BJ (cell line): ENCODE measurements around the gene ITGB1. TPM values are rescaled to one million over a fixed set of nuclear protein-coding genes. Genes with fewer than 3 reads are reported as not detected.

Experiments used
- CTCF ChIA-PET: fragments of 350-600 bp; formaldehyde crosslinking; extraction: SDS; loops from one replicate; lab custom pipeline; 2021; ENCODE audit warnings: antibody characterized with exemption, inconsistent platforms; lab: Yijun Ruan, JAX
- POLR2A ChIA-PET: fragments of 300-600 bp; sonication (Branson Sonifier 250); formaldehyde crosslinking; extraction: SDS; loops from one replicate; lab custom pipeline; 2021; ENCODE audit warnings: antibody characterized with exemption; lab: Charles Lee
- DNase-seq: peaks from one replicate; pipeline ENCODE4 v3.0.0-alpha.2; 2011; ENCODE audit warnings: low read depth
- H3K27me3 ChIP-seq: 2 replicates; pipeline ENCODE4 v1.6.0; 2011; ENCODE audit warnings: low read length; ENCODE audit not compliant: control insufficient read depth, insufficient read depth
- H3K36me3 ChIP-seq: 2 replicates; pipeline ENCODE4 v1.5.1; 2011; ENCODE audit warnings: low read length; ENCODE audit not compliant: control insufficient read depth, insufficient read depth
- H3K4me3 ChIP-seq: 2 replicates; pipeline ENCODE4 v1.5.1; 2011; ENCODE audit warnings: low read depth, mild to moderate bottlenecking, control low read depth, low read length
- polyA plus RNA-seq: library from polyadenylated mRNA; depleted of rRNA; stranded (reverse); fragments of >200 nt; gene quantifications from 2 replicates; pipeline ENCODE4 v1.2.3, GENCODE V29; 2011
- TF ChIP-seq, protein P1 (sequence below): IDR thresholded peaks from 2 replicates; pipeline ENCODE4 v1.5.1; 2011; ENCODE audit warnings: low read depth, mild to moderate bottlenecking, control low read depth, inconsistent platforms, low read length, moderate library complexity; ENCODE audit not compliant: insufficient read depth

The ITGB1 gene
- polyA plus RNA-seq, 1 experiment, result 824 TPM

DNA sequence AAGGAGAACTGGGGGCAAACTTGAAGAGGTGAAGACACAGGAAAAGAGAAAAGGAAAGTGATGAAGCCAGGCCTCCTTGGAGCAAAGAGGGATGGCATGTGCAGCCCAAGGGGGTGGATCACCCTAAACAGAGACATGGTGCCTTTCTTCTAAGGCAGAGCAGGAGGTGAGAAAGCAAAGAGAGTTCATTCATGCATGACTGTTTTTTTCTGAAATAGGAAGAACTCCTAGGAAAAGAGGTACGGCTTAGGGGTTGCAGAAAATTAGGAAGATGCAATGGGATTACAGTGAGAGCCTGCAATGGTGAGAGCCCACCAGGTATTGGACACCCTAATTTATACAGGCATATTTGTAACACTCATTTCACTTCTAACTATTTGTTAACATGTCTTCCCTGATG, 15.9 kb downstream of the ITGB1 start:
- peaks cover 7% of the 10 kb centered on the region; the same call in 1 of the 2 replicates for H3K36me3 ChIP-seq
- no peak for DNase-seq
- POLR2A ChIA-PET, result no interaction called here
- H3K4me3 ChIP-seq, result no peak overlapping the region
- CTCF ChIA-PET, result interaction anchor here (0.9 to 1.0 kb wide), 2 partner anchors 13 to 67 kb away, joined by 3 to 4 read pairs; no protein-coding TSS in a partner anchor
- no peaks in the 10 kb centered on the region for H3K27me3 ChIP-seq
- TF ChIP-seq, protein P1, sequence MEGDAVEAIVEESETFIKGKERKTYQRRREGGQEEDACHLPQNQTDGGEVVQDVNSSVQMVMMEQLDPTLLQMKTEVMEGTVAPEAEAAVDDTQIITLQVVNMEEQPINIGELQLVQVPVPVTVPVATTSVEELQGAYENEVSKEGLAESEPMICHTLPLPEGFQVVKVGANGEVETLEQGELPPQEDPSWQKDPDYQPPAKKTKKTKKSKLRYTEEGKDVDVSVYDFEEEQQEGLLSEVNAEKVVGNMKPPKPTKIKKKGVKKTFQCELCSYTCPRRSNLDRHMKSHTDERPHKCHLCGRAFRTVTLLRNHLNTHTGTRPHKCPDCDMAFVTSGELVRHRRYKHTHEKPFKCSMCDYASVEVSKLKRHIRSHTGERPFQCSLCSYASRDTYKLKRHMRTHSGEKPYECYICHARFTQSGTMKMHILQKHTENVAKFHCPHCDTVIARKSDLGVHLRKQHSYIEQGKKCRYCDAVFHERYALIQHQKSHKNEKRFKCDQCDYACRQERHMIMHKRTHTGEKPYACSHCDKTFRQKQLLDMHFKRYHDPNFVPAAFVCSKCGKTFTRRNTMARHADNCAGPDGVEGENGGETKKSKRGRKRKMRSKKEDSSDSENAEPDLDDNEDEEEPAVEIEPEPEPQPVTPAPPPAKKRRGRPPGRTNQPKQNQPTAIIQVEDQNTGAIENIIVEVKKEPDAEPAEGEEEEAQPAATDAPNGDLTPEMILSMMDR, result no peak

DNA sequence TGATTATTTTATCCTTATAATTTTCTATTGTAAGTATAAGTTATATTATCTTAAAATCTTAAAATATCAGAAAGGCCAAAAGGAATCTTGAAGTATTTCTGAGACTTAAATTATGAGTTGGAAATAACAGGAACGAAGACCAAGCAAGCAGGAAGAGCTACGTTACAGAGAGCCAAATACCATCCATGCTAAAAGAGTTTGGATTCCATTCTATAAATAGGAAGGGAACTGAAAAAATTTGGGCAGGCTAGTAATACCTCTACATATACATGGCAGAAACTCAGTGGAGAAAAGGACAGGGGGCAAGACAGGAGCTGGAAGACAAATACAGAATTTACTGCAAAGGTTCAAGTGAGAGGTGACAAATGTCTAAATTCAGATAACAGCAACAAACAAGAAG, 16.7 kb downstream of the ITGB1 start:
- DNase-seq, result no peak
- H3K4me3 ChIP-seq, result no peak overlapping the region
- ChIA-PET POLR2A (no interaction called here), CTCF (interaction anchor here (0.9 kb wide), 1 partner anchor 14 kb away, joined by 4 read pairs; no protein-coding TSS in a partner anchor)
- peaks cover 7% of the 10 kb centered on the region; the same call in 1 of the 2 replicates for H3K36me3 ChIP-seq
- TF ChIP-seq, protein P1, result no peak
- no peaks in the 10 kb centered on the region for H3K27me3 ChIP-seq

DNA sequence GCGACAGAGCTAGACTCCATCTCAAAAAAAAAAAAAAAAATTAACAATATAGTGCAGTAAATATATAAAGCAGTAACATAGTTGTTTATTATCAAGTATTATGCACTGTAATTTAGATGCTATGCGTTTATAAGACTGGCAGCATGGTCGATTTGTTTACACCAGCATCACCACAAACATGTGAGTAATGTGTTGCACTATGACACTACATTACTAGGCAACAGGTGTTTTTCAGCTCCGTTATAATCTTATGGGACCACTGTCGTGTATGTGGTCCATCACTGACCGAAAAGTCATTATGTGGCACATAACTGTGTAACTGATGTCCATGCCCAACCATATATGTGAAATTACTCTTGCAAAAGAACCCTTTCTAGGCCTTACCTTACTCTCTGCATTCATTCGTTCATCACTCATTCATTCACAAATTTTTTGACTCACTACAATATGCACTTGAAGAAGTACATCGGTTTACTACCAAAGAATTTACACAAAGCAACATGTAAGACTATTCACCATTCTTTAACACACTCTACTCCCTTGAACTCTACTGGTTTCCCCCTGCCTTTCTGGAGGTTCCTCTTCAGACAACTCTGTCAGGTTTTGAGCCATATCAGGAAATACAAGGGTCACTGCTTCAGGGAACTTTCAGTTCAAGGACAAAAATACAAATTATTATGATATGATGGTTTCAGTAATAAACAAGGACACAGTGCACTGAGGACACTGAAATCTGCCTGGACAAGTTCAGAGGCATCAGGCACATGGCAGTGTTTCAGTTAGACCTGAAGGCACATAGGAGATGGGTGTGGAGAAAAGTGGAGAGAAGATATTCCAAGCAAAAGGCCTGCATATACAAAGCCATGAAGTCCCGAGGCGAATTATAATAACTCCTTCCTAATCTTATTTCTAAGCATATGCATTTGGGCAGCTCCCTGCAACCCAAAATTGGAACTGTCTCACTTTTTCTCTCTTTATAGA, 17.4 kb downstream of the ITGB1 start:
- CTCF ChIA-PET, result interaction anchor here (1.4 kb wide), 1 partner anchor 15 kb away, joined by 3 read pairs; no protein-coding TSS in a partner anchor
- POLR2A ChIA-PET, result interaction anchor here (0.6 kb wide), 2 partner anchors 12 to 160 kb away, joined by 3 read pairs; no protein-coding TSS in a partner anchor

DNA sequence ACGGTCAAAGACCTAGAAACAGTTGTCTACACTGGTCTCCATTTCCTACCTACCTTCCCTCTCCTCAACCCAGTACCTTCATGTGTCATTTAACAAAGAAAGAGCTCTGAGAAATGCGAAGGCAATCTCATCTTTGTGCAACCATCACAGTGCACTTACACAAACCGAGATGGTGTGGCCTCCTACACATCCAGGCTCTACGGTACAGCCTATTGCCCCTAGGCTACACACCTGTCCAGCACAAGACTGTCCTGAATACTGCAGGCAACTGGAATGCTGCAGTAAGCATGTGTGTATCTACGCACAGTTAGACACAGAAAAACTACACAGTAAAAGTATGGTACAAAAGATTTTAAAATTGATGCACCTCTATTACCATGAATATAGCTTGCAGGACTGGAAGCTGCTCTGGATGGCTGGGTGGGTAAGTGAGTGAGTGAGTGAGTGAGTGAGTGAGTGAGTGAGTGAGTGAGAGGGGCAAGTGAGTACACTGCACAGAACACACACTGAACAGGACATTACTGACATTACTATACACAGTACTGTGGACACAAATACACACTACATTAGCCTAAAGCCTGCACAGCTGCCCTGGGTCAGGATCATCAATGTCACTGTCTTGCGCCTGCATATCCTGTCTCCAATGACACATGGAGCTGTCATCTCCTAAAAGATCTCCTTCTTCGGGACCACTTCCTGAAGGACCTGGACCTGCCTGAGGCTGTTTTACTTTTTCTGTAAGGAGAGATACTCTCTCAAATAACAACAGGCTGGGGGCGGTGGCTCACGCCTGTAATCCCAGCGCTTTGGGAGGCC, 18.5 kb downstream of the ITGB1 start:
- DNase-seq, result no peak
- POLR2A ChIA-PET, result interaction anchor here (0.6 kb wide), 2 partner anchors 13 to 161 kb away, joined by 3 read pairs; no protein-coding TSS in a partner anchor
- H3K4me3 ChIP-seq, result no peak overlapping the region
- TF ChIP-seq, protein P1, result no peak
- peaks cover 10% of the 10 kb centered on the region for H3K36me3 ChIP-seq
- no peaks in the 10 kb centered on the region for H3K27me3 ChIP-seq
- CTCF ChIA-PET, result interaction anchor here (1.2 to 1.5 kb wide), 3 partner anchors 16 to 31 kb away, joined by 3 to 5 read pairs (median 3); no protein-coding TSS in a partner anchor

More for the DNA sequence above, 17.4 kb downstream of the ITGB1 start:
- Histone ChIP-seq H3K36me3 (peaks cover 7% of the 10 kb centered on the region; the same call in 1 of the 2 replicates), H3K27me3 (no peaks in the 10 kb centered on the region), H3K4me3 (no peak overlapping the region)
- DNase-seq, result no peak
- TF ChIP-seq, protein P1, result no peak
